Measurements from ENCODE around the gene LCP2. TPM values are rescaled to one million over a fixed set of nuclear protein-coding genes. Genes with fewer than 3 reads are reported as not detected.
A peak's percentile ranks its signal among the peaks of the same experiment; 100 is the strongest.

The LCP2 gene
- total and polyA plus RNA-seq, 12 donors = 2.7 to 35.1 (median 4.6) TPM

GRCh38 chr5:170310256-170310926, 12.8 kb upstream of the LCP2 start:
- Histone ChIP-seq H3K27me3 (no peaks in the 10 kb centered on the region), H3K9me3 (no peaks in the 10 kb centered on the region), H3K4me3 (no peak overlapping the region), H3K36me3 (no peaks in the 10 kb centered on the region), H3K27ac (peak overlapping the region in 1 of 10 donors; percentile 53), H3K4me1 (peaks cover 9 to 95% (median 36%) of the 10 kb centered on the region in 9 donors)
- WGBS, 2 donors = 76 to 85% methylated on average over 5 of the region's 5 CpGs
- DNase-seq (no peak), ATAC-seq (no peak)
- intact Hi-C loops (cut with DNase I) = loop anchor here in 1 of 10 donors (5.0 kb wide), 1 partner anchor 1728 kb away; no protein-coding TSS in a partner anchor
- TF ChIP-seq CTCF (IDR thresholded peaks at IDR 0.05) = no peak

GRCh38 chr5:170308686-170309085, 11.1 kb upstream of the LCP2 start:
- Histone ChIP-seq H3K36me3 (no peaks in the 10 kb centered on the region), H3K27ac (peak overlapping the region in 7 of 10 donors; percentile 61 to 85 (median 77)), H3K4me3 (no peak overlapping the region), H3K4me1 (peaks cover 2 to 83% (median 30%) of the 10 kb centered on the region in 9 donors), H3K27me3 (no peaks in the 10 kb centered on the region), H3K9me3 (no peaks in the 10 kb centered on the region)
- WGBS, 2 donors = 96 to 97% methylated on average over 2 of the region's 2 CpGs
- intact Hi-C loops (cut with DNase I) = no loop called here
- no peak for TF ChIP-seq CTCF (IDR thresholded peaks at IDR 0.05)
- no peak for ATAC-seq
- DNase-seq = no peak

- no peaks in the 10 kb centered on the region for H3K9me3 ChIP-seq
- no peaks in the 10 kb centered on the region for H3K36me3 ChIP-seq
- 30 to 41% methylated on average over 15 of the region's 15 CpGs for WGBS, 2 donors
- peaks cover 4 to 83% (median 37%) of the 10 kb centered on the region in 9 donors for H3K4me1 ChIP-seq
- no peaks in the 10 kb centered on the region for H3K27me3 ChIP-seq
- H3K27ac ChIP-seq = peak overlapping the region; percentile 16 to 85 (median 73)
- intact Hi-C loops (cut with DNase I) = no loop called here
- ATAC-seq (peak; percentile 81 to 96 (median 91)), DNase-seq (peak; percentile 55 to 81)
- no peak overlapping the region for H3K4me3 ChIP-seq
- no peak for TF ChIP-seq CTCF (IDR thresholded peaks at IDR 0.05)
These were observed 10.2 kb upstream of the LCP2 start for GRCh38 chr5:170307575-170308465.

DNA sequence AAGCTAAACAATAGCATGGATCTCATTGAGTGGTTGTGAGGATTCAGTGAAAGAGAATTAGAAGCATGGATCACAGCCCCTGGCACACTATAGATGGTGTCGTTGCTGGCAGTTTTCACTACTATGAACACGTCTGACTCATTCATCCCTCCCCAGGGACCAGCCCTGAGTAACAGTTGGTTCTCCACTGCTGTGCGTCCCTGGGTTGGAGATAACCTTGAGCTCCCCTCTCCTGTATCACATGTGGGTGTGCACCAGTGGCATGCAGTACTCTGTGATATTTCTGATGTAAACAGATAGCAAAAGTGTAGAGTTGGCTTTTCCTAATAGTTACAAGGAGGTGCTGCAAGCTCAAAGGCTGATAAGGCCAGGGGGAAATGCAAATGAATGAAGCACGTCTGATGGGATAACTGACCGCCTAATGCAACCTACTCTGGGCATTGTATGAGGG, 8.8 kb upstream of the LCP2 start:
- ATAC-seq (peak; percentile 38 to 91 (median 65)), DNase-seq (peak; percentile 45 to 72)
- H3K9me3 ChIP-seq = no peaks in the 10 kb centered on the region
- H3K27me3 ChIP-seq = no peaks in the 10 kb centered on the region
- H3K27ac ChIP-seq = peak overlapping the region in 9 of 10 donors; percentile 56 to 85 (median 74)
- intact Hi-C loops (cut with DNase I) = no loop called here
- H3K4me1 ChIP-seq = peaks cover 4 to 83% (median 43%) of the 10 kb centered on the region in 9 donors
- H3K36me3 ChIP-seq = no peaks in the 10 kb centered on the region
- TF ChIP-seq CTCF (IDR thresholded peaks at IDR 0.05) = no peak
- H3K4me3 ChIP-seq = no peak overlapping the region
- 35 to 40% methylated on average over 5 of the region's 5 CpGs for WGBS, 2 donors
